Dermis blood vessel endothelial cell (primary cell): ENCODE measurements around the gene SPATS1. TPM values are rescaled to one million over a fixed set of nuclear protein-coding genes. Genes with fewer than 3 reads are reported as not detected.

Source experiments
- DNase-seq: peaks from one replicate; pipeline ENCODE4 v3.0.0; 2010
- total RNA-seq: library from RNA; depleted of rRNA; stranded (reverse); fragments of >200 nt; gene quantifications from 2 replicates; pipeline ENCODE4 v1.2.3, GENCODE V29; 2014

The SPATS1 gene
- total RNA-seq, 1 donor from 2014 or later: not detected

DNA sequence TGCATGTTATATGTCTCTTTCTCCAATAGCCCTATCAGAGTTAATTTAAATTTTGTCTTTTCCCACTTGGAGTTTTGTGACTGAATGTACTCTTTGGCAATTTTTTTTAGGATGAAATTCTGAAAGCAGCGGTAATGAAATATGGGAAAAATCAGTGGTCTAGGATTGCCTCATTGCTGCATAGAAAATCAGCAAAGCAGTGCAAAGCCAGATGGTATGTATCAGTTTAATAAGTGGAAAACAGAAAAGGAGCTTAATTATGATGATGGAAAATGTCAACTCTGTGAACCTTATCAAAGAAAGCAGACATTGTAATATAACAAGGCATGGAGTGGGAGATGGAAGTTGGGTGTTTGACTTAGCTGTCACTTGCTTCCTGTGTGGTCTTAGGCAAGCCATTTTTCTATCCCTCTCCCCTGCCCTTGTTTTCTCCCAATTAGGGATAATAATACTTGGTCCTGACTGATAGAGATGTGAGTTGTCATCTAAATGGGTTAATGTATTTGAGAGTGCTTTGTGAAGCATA lies 47.8 kb downstream of the SPATS1 start:
- no peak for DNase-seq

Other genes with a start within 250 kb of the SPATS1 start
- gene MRPL14, start 215.2 kb upstream of the SPATS1 start, total RNA-seq: 48.1 and 75.4 TPM in 2 replicates
- 33.0 and 36.3 TPM in 2 replicates for gene TMEM63B, start 215.1 kb upstream of the SPATS1 start, total RNA-seq
- 0.28 and 2.2 TPM in 2 replicates for gene CAPN11, start 183.8 kb upstream of the SPATS1 start, total RNA-seq
- 0.23 TPM in 1 of 2 replicates, not detected in the other for gene MYMX, start 125.7 kb upstream of the SPATS1 start, total RNA-seq
- 41.7 and 64.8 TPM in 2 replicates for gene SLC29A1, start 119.1 kb upstream of the SPATS1 start, total RNA-seq
- 558 and 784 TPM in 2 replicates for gene HSP90AB1, start 95.5 kb upstream of the SPATS1 start, total RNA-seq
- gene SLC35B2, start 85.1 kb upstream of the SPATS1 start, total RNA-seq: 43.1 and 52.7 TPM in 2 replicates
- 13.4 and 41.7 TPM in 2 replicates for gene NFKBIE, start 77.1 kb upstream of the SPATS1 start, total RNA-seq
- gene TMEM151B, start 72.2 kb upstream of the SPATS1 start, total RNA-seq: not detected in 2 replicates
- 17.5 and 23.6 TPM in 2 replicates for gene AARS2, start 29.3 kb upstream of the SPATS1 start, total RNA-seq
- 26.2 and 31.1 TPM in 2 replicates for gene CDC5L, start 45.1 kb downstream of the SPATS1 start, total RNA-seq